Middle frontal gyrus (tissue), 1 donor: Measurements from ENCODE around the gene RTCA.
"Not testable (repeated sequence)": the region's sequence is repeated elsewhere in the genome, so short reads cannot be mapped to it uniquely, and the experiment has no call there.

Experiments used
- DNase-seq: peaks from one replicate; pipeline ENCODE4 v3.0.0-alpha.2; 2015; ENCODE audit warnings: low spot score; ENCODE audit errors: extremely low spot score

RTCA gene

DNA sequence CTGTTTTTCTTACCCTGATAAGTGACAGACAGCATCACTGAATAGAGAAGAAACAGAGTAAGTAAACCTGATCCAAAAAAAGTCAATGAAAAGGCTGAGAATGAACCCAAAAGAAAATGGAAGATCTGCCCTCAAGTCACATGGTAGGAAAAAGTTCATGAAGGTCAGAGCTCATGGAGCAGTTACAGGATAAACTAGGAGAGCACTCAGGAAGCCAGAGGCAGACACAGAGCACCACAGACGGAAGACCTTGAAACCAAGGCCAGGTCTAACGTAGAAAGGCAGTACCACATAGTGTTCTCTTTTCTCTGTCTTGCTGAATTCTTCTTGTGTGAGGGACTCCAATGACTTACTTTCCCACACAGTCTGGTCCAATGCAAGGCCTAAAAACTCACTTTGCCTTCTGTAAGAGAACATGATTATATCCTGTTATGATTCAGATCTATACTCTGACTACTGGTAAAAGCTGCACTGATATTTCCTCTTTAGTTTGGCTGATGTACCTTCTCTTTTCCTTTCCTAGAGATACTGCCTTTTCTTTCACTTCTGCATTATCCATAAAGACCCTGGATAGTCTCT lies 40.8 kb downstream of the RTCA start:
- no peak for DNase-seq

DNA sequence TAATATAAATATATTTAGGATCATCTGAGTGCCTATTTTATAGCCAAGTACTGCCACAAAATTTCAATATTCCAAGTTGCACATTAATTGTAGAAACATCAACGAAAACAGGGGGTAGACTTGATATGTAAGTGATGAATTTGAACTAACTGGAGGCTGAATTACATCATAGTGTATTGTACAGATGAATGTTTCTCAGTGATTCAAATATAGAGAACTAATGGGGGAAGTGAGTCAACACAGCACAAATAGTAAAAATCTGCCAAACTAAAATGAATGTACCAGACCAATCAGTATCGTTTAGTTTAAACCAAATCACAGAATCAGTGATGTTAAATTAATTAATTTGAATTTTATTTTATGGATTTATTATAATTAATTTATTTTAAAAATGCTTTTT lies 42.8 kb downstream of the RTCA start:
- DNase-seq = no peak

DNA sequence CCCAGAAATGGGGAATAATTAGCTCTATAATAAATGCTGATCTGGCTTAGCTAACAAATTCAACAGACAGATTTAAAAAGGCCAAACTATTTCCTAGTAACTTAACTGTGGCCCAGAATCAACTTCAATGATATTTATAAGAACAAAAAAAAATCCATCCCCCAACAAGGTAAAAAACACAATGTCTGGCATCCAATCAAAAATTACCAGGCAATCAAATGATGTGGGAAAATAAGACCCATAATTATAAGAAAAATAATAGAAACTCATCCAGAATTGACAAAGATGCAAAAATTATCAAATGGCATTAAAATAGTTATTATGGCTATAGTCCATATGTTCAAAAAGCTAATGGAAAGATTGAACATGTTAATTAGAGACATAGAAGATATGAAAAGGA lies 43.8 kb downstream of the RTCA start:
- no peak for DNase-seq

DNA sequence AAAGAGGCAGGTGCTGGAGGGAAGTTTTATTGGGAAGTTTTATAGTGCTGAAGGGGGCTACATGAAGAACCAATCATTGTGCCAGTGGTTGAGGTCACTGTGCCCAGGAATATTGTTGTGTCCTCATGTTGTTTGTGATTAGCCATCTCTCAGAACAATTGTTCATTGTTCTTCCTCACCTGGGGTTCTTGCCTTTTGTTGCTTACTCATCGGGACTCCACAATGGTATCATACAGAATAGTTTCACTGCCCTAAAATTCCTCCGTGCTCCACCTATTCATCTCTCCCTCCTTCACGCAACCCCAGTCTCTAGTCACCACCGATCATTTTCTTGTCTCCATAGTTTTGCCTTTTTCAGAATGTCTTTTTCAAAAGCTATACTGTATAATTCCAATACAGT lies 47.4 kb downstream of the RTCA start:
- DNase-seq = no peak

DNA sequence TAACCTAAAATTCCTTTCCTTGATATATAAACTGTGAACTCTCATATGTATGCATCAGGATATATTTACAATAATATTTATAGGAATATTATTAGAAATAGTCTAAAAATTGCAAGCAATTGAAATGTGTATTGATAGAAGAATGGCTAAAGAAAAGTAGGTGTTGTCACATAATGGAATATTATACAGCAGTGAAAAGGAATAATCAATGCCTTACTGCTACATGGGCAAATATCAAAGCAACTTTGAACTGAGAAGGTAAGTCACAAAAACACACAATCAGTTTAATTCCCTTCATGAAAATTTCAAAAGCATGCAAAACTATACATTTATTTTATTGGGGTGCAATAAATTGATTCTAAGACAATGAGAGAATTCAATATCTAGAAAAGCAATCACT lies 50.6 kb downstream of the RTCA start:
- no peak for DNase-seq

DNA sequence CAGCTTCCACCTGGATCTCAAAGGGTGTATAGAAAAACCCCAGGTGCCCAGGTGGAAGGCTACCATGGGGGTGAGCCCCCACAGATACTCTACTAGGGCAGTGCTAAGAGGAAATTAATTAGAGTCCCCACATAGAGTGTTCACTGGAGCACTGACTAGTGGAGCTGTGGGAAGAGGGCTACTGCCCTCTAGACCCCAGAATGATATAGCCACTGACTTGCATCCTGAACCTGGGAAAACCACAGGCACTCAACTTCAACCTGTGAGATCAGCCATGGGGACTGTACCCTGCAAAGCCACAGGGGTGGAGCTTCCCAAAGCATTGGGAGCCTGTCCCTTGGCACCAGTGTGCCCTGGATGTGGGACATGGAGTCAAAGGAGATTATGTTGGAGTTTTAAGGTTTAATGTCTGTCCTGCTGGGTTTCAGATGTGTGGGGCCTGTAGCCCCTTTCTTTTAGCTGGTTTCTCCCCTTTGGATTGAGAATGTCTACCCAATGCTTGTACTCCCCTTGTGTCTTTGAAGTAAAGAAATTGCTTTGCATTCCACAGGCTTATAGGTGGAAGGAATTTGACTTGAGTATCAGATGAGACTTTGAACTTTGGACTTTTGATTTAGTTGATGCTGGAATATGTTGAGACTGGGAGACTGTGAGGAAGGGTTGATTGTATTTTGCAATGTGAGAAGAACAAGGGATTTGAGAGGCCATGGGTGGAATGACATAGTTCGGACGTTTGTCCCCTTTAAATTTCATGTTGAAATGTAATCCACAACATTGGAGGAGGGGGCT lies 54.5 kb downstream of the RTCA start:
- no peak for DNase-seq

DNA sequence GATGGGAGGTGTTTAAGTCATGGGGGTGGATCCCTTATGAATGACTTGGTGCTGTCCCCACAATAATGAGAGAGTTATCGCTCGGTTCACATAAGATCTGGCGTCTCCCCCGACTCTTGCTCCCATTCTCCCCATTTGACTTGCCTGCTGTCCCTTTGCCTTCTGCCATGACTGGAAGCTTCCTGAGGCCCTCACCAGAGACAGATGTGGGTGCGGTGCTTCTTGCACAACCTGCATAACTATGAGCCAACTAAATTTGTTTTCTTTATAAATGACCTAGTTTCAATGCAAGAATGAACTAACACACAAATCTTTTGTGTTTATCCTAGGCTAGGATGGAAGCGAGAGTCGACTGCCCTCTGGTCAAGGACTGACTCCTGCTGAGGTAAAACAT lies 55.1 kb downstream of the RTCA start:
- no peak for DNase-seq

DNA sequence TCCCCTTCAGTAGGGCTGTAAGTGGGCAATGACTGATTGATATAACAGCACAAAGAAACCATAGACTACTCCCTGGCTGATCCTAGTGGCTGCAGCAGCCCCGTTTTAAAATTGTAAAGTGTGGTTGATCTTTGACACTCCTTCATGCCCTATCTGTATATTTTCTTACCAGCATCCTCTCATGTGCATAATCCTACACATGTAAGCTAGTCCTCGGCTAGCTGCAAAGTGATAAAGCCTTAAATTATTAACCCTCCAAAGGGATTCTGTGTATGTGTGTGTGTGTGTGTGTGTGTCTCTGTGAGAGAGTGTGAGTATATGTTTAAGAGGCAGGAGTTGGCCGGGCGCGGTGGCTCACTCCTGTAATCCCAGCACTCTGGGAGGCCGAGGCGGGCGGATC lies 55.5 kb downstream of the RTCA start:
- no peak for DNase-seq

DNA sequence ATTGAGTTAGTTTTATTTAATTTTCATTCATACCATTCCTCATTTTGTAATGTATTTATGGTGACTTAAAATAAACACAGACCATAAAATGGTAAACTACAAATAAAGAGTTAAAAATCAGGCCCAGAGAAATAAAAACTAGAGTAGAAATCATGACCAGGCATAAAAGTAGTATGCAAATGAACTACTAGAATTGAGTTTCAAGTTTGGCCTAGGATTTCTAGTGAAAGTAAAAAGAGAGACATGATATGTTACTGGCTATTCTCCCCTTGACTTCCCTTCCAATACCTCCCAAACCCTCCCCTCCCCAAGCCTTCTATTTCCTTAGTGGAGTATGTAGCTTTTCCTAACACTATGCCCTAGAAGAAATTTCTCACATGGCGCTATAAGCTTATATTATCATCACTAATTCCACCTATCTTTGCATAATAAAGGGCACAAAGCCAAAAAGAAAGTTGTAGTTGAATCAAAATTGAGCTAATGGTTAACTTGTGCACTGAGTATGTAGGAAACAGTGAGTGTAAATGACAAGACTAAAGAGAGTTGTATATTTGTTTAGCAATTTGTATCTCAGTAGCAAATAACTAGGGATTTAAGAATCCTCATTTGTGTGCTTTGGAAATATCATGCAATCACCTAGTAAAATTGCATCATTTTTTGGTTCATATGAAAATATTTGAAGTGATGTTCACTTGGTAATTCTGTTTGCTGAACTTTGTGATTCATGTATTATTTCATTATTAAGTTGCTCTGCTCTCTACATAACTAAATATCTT lies 56.6 kb downstream of the RTCA start:
- no peak for DNase-seq

DNA sequence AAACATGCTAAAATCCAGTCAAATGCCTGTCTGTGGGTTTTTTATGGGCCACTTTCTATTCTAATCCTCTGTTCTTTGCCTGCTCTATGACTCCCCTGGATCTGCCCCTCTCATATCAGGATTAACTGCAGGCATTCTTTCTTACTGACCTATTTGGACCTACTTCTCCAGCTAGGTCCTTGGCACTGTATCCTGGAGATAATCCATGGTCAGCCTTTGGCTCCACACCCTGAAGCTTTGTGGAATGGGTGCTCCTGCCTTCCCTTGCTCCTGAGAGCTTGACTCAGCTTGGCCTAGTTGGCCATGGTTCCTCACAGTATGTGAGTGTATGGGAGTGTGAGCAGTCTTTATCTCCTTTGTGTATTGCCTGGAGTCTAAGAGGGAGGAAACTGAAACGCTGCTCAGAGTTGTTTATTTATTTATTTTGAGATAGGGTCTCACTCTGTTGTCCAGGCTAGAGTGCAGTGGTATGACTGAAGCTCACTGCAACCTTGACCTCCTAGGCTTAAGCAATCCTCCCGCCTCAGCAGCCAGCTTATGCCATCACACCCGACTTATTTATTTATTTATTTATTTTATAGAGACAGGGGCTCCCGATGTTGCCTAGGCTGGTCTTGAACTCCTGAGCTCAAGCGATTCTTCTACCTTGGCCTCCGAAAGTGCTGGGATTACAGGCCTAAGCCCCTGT lies 57.5 kb downstream of the RTCA start:
- DNase-seq = no peak

DNA sequence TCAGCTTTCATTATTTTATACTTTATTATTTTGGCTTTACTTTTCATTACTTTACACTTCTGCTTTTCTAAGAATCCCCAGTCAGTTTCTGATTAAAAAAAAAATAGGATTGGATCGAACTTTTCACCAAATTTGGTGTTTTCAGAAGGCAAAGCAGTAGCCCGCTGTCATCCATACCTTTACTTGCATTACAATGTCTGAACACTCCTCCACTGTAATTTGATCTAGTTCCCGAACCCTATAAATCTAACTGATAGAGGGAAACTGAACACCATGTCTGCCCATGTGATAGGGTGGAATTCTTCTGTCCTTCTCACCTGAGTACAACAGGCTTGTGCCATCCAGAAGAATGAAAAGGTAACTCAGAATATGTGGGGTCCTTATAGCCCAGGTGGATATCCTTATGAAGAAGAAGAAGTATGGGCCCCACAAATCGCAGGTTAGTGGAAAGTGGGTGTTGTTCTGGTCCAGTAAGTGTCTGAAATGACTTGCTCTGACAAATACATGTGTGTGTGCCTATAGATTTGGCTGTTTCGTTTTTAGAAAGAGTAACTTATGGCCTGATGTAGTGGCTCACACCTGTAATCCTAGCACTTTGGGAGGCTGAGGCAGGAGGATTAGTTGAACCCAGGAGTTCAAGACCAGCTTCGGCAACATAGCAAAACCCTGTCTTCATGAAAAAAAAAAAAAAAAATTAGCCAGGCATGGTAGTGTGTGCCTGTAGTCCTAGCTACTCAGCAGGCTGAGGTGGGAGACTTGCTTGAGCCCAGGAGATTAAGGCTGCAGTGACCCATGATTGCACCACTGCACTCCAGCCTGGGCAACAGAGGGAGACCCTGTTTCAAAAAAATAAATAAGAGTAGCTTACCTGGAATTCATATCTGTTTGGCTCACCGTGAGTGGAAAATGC lies 59.7 kb downstream of the RTCA start:
- DNase-seq = no peak

DNA sequence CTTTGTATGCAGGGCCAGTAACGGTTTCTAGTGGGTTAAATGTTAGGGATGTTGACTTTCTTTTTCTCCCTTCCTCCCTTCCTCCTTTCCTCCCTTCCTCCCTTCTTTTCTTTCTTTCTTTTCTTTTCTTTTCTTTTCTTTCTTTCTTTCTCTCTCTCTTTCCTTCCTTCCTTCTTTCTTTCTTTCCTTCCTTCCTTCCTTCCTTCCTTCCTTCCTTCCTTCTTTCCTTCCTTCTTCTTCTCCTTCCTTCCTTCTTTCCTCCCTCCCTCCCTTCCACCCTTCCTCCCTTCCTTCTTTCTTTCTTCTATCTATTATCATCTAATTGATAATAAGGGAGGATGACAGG lies 60.3 kb downstream of the RTCA start:
- not testable (repeated sequence) for DNase-seq

DNA sequence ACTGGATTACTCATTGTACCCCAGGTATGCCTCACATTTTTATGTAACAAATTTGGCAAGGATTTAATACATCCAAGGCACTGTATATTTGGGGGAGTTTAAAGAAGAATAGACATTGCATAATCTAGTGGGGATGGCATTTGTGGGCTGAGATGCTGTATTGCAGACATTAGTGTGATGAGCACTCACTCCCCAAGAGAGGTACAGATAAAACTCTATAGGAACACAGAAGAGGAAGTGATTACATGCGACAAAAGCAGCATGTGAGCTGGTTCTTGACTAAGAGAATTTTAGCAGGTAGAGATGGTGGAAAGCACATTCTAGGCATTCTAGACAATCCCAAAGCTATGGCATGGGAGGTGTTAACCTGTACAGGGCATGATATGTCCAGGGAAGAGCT lies 62.1 kb downstream of the RTCA start:
- DNase-seq = no peak

DNA sequence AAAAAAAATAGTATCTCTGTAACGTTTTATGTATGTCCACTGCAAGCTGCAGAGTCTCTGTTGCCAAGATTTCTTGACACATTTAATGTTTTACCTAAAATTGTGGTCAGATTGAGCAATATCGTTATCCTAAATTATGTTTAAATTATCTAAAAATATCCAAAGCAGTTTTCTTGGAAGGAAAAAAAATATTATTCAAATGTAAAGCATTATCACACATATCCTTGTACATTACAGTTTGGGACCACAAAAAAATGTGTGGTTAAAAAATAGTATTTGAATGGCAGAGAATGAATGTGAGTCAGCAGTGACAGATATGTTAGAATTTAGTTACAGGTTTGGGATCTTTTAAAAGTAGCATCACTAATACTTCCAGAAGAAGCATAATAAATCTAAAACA lies 65.1 kb downstream of the RTCA start:
- DNase-seq = not testable (repeated sequence)

DNA sequence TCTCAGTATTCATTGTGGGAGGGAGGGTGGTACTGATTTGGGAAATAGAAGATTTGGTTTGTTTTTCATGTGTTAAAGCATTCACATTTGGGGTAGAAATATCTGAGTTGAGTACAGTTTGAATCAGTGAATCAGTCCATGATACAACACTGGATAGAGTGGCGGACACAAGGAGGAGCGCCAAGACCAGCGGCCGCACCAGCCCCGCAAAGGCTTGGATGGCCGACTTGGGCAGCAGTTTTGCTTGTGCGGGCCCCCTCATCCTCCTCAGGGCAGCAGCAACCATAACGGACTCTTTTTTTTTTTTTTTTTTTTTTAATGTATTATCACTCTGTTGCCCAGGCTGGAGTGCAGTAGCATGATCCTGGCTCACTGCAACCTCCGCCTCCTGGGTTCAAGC lies 66.3 kb downstream of the RTCA start:
- DNase-seq = no peak

DNA sequence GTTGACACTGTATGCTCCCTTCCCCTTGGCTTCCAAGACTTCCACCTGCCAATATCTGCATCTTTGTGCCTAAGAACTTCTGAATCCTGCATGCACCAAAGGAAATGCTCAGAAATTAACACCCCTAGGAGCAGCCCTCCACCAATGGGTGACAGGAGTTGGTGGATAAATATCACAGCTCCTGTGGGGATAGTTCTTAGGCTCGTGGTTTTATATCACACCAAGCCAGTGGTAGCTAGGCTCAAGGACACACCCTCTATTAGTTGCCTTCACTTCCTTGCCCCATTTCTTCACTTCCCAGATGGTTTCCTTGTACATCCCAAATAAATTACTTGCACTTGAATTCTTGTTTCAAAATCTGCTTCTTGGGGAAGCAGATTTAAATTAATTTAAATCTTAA lies 69.4 kb downstream of the RTCA start:
- DNase-seq = no peak

DNA sequence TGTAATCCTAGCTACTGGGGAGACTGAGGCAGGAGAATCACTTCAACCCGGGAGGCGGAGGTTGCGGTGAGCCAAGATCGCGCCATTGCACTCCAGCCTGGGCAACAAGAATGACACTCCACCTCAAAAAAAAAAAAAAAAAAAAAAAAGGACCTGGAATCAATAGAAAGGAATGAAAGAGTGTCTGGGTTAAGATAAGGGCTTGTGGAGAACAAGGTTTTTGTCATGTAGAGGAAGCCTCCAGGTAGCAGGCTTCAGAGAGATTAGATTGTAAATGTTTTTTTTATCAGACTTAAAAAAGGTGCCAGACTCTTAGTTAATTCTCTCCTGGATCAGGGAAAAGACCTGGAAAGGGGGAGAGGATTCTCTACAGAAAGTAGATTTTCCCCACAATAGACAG lies 71.9 kb downstream of the RTCA start:
- DNase-seq = not testable (repeated sequence)

DNA sequence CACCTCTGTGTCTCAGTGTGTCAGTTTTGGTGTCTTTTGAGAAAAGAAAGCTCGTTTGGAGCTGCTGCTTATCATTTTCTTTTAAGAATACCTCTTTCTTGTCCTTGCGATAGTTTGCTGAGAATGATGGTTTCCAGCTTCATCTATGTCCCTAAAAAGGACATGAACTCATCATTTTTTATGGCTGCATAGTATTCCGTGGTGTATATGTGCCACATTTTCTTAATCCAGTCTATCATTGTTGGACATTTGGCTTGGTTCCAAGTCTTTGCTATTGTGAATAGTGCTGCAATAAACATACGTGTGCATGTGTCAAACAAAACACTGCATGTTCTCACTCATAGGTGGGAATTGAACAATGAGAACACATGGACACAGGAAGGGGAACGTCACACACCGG lies 73.7 kb downstream of the RTCA start:
- DNase-seq = not testable (repeated sequence)

DNA sequence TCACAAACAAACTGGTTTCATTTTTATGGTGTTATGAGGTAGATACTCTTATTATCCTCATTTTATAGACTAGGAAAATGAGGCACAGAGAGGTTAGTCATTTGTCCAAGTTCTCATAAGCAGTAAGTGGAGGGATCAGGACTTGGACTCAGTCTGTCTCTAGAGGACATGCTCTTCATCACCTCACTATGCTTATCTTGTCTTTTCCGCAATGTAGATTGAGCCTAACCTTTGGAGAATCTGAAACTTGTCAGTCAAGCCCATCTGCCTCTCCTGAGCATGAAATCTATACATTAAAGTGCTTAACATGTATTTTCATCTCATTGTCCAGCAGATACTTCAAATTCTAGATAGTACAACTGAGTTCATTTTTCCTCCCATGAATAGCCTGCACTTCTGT lies 74.5 kb downstream of the RTCA start:
- DNase-seq = no peak

DNA sequence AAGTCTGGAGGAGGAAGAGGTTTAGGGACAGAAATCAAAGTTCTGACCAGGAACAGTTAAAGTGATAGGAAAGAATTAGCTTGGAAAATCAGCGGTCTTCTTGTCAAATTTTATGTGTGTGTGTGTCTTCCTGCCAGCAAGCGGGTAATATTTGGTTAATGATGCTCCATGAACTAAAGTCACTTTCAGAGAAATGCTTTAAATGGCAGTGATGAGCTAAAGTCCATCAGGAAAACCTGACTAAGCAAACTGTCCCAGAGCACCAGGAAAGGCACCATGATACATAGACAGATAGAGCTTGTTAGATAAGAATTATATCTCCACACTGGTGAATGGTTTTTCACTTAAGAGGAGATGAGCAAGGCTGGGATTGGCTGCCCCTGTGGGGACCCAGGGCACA lies 76.3 kb downstream of the RTCA start:
- no peak for DNase-seq
